Activated T-cell treated with anti-CD3 and anti-CD28 coated beads, Interleukin-2, amount 50 U/mL, for 48 hours (primary cell): ENCODE results near the gene ITGA11.

Experiments
- DNase-seq, 2 experiments: peaks; one replicate each; pipeline ENCODE4 v3.0.0-alpha.2; 2020

The ITGA11 gene

DNA sequence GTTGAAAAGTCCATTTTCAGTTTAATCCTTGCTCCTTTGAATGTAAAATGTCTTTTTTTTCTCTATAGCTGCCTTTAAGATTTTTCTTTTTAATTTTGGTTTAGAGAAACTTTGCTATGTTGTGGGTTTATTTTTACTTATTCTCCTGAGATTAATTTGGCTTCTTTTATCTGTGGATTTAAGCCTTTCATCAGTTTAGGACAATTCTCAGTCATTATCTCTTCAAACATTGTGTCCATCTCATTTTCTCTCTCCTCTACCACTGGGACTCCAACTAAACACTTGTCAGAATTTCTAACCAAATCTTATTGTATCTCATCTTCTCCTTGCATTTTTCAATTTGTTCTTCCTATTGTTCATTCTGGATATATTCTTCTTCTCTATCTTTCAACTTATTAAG, 12.4 kb upstream of the ITGA11 start:
- no peak for DNase-seq

DNA sequence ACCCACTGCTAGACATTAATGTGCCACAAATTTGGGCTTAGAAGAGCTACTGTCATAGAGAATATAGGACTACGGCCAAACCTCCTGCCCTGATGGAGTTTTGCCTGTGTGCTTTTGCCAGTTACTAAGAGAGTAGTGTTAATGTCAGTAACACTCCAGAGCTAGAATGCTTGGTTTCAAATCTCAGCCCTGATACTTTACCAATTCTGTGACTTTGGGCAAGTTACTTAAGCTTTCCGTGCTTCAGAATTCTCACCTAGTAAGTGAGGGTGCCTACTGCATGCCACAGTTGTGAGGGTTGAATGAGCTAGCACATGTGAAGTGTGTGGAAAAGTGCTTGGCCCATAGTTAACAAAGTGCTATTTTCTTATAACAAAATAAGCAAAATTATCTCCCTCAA, 10.9 kb upstream of the ITGA11 start:
- no peak for DNase-seq

DNA sequence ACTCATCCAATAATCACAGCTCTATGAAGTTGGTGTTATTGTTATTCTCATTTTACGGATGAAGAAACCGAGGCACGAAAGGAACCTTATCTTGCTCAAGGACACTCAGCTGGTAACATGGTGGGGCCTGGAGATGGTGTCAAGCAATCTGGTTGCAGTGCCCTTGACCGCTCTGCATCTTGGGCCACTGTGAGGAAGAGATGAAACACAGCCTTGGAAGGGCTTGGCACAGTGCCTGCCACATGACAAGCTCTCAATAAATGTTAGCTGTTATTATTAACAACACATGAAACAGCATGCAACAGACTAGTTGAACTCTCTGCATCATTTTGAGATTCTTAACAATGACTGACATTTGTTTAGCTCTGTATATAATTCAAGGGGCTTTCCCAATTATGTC, 10.1 kb upstream of the ITGA11 start:
- no peak for DNase-seq

DNA sequence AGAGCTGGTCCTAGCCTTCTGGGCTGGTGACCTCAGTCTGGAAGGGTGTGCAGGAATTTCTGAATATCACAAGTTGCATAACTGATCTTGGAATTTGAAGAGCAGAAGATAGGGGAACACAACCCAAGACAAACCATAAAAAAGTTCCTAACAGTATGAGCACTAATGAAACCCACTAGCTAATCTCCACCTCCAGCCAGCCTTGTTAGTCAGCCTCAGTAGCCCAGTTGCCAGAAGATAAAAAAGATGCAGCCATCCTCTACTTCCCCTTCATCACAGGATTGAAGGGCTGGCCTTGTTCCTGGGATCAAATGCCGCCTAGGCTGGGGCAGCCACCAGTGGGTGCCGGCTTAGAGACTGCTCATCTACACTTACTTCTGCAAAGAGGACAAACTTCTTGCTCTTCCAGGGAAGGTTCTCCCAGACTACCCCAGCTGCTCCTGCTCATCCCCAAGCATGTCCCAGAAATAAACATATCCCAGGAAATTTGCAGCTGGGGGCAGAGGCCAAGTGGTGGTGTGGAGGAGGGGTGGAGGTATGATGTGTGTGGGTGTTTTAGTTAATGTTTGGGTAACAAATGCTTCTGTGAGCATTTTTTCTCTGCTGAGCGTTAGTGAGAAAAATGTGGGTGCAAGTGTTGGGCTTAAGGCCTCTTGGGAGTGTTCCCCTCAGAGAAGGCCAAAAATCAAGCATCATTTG, 9.2 kb upstream of the ITGA11 start:
- DNase-seq, result no peak

DNA sequence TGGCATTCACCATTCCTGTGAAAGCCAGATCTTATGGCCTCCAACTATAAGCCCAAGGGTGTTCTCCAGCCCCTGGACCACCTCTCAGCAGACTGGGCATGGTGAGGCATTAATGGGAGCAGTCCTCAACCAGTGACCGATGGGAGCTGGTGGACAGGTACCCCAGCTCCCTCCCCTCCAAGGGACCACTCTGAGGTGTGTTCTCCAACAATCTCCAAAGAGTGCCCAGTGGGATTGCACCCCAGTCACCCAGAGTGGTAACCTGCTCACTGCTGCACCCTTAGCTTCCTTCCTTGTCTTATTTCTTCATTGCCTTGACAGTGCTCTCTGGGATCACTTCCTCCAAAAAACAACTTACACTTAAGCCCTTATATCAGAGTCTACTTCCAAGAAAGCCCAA, 8.2 kb upstream of the ITGA11 start:
- no peak for DNase-seq

DNA sequence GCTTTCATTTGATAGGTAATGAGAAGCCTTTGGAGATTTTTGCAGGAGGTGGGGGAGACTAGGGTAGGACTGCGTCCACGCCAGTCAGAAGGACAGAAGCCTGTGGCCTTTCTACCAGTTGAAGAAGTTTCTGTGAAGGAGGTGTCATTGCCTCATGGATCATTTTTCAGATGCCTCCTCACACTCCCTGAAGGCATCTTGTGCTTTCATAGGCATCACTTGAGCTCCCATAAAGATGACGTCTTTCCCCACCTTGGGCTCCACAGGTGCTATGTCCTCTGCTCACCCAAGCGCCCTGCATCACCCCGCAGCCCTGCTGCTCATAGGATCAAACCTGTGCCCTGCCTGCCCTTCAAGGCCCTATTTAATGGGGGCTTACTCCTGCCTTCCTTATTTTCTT, 7.5 kb upstream of the ITGA11 start:
- DNase-seq, result no peak

DNA sequence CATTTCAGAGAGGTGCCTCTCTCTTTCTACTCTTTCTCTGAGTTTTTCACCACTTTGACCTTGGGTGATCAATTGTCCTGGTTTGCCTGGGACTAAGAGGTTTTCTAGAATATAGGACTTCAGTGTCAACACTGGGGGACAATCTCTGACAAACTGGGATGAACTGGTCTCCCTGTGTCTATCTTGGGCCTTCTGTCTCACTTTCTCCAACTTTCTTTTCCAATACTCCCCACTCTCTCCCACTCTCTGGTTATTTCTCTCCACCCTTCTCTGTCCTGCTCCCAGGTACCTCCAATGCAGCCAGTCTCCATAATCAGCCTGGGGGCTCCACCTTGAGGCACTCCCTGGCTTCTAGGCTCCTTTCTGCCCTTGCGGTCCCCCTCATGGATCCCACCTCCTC, 4.7 kb upstream of the ITGA11 start:
- no peak for DNase-seq

DNA sequence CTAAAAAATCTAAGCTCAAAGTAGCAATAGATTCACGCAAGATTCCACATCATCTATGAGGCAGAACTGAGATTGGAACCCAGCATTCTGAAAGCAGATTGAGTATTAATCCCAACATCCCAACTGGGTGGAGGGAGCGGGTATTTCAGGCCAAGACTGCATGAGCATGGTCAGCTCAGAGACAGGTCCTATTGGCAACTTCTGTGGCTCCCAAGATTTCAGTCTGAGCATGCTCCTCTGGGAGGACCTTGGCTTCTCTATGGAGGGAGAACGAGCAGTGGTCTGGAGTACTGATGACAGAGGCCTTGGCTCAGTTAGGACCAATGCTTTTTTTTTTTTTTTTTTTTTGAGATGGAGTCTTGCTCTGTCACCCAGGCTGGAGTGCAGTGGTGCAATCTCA, 4.0 kb upstream of the ITGA11 start:
- no peak for DNase-seq

DNA sequence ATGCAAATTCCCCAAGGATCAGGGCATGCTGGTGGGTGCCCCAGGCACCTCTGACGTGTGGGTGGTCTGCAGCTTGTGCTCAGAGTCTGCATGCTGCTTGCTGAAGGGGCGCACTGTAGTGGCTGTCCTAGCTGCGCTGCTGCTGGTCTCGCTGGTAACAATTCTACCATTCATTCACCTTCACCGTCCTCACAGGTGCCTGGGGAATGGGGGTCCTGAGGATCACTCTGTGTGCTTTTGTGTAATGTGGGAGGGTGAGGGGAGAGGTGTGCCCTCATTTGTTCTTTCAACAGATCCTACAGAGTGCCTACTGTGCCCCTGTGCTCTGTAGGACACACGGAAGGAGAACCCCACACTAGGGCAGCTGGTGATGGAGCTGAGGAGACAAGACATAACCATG, 2.1 kb upstream of the ITGA11 start:
- DNase-seq, result no peak

DNA sequence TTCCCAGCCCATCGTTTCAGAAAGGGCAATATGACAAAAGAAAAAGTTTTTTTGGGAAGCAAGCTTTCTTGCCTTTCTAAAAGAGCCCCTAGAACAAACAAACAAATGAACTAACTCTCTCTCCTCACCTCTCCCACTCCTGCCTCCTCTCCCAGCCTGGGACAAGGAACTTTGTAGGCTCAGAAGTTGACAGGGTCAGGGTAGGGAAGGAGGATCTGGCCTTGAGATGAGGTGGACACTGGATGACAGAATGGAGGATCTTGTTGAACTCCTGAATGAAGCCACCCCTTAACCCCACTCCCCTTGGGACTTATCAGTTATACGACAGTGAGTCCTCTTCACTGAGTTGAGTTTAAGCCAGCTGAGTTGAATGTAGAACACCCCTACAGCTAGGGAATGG, 1.6 kb upstream of the ITGA11 start:
- no peak for DNase-seq

DNA sequence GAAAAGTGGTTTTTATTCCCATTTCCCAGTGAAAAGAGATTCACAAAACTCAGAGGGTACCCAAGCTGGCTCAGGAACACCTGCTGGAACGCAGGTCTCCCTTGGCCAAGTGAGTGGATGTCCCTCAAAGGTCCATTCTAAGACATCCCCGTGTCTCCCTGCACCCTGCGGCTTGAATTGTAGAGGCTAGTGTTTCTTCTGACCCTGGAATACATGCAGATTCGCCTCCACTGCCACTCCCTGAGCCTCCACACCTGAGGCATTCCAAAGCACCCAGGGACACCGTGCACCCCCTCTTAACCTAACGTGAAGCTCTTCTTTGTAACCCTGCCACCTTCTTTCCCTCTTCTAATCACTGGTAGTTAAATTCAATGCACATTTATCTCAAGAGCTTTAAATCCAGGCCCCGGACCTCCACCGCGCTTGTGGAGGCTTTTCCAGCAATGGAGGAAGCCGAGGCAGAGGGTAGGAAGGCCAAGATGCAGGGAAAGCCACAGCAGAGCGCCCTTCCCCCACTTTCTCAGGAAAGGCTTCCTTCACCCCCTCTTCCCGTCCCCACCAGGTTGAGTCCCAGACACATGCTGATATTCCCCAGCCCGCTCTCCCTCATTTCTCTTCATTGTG, 590 bp upstream of the ITGA11 start:
- peak in 1 of 2 experiments; percentile 2 for DNase-seq

DNA sequence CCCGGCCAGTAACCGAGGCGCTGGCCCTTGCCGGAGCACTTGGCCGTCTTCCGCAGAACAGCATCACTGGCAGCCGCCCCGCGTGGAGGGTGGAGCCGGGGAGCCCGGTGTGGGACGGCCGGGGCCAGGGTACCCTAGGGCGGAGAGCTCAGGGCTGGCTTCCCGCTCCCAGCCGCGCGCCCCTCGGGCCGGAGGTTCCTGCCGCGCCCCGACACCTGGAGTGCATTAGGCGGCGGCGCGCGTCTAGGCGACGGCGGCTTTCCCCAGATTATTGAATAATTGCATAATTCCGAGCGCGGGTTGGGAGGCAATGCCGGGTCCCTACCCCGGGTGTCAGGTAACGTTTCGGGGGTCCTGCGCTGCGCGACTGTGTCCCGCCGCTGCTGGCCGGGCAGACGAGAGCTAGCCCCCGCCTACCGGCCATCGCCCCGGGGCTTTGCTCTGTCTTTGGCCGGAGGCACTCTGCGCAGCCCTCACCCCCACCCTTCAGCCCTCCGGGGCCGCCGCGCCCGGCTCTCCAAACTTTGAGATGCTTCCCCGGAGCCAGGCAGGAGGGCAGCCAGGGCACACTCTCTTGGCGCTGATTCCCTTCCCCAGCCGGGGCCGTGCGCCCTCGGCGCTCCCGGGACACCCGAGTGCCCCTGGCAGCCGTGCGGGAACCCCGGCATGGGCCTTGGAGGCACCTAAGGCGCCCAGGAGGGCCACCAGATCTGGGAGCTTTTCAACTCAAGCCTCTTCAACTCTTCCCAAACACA, 749 bp downstream of the ITGA11 start:
- no peak for DNase-seq

DNA sequence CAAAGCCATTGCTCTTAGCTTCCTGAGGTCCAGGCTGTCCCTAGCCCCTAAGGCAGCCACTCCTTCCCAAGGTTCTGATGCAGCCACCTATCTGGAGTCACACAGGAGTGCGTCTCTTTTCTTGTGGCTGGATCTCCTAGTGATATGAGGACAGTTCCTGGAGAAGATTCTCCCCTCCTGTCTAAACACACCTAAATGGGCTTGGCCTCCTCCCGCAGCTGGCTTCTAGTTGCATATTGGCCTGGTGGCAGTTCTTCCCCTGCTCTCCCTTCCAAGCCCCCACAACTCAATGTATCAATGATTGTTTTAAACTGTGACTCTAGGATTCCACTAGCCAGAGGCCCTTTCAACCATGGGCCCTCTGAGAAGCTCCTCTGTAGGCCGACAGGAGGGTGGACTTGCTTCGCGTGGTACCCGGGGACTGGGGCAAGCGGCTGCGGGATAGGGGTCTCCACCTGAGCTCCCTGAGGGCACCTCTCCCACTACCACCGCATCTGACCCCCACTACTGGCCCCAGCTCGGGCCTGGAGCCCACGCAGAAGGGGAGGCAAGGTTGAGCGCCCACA, 1.4 kb downstream of the ITGA11 start:
- DNase-seq, result no peak

DNA sequence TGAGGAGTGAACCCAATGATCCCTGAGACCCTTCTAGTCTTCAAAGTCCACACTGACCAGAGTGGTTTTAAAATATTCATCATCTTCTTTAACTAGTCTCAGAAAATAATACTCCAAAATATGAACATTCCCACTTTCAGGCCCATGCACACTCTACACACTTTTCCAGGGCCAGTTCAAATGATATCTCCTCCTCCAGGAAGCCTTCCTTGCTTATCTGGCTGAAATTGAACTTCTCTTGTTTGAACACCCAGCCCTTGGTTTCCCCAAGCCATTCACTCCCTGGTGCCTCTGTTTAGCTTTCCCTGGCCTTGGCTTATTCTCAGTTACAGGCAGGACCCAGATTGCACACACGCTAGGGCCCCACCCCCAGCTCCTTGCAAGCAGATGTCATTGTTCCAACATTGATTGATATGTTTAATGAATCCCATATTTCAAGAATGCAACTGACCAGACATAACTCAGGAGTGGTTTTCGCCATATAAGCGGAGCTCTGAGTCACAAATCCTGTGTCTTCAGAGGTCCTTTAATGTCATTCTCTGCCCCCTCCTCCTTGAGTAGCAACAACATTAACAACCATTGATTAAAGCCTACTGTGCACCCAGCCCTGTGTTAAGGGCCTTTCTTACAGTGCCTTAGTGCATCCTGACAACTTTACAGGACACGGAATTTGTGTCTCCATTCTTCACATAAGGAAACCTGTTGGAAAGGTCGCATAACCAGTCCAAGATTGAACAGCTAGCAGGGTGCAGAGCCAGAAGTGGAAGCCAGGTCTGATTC, 2.1 kb downstream of the ITGA11 start:
- DNase-seq, result no peak

DNA sequence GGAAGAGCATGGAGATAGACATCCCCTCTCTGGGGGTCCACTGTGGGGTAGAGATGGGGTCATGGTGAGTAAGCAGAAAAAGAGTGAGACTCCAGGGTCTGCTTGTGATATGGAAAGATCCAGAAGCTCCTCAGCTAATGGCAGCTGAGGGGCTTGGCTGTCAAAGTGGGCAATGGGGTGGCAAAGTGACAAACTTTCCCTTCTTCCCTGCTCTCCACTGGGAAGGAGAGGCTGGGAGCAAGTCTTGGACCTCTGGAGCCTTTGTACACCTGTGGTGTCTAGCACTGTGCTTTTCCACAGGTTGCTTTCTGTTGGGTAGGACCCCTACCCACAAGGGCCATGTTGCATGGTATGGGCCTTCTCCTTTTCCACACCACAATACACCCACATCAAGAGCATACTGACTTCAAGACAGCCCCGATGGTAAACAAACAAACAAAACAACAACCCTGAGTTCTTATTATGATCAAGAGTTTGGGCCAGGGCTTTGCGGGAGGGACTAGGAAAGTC, 3.5 kb downstream of the ITGA11 start:
- no peak for DNase-seq

DNA sequence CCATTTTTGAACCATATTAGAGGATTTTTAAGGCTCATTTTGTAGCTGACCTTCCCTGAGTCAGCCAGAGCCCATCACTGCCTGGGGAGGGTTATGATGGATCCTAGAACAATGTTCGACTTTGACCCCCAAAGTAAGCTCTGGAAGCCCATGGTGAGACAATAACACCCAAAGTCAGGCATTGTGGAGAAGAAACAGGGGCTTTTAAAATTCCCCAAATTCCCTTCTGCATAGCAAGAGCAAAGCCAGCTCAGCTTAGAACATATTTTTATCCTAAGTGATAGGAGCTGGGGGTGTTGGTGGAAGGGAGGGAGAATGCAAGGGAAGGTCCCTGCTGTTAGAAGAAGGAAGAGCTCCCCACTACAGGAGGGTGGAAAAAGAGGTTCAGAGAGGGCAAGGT, 4.0 kb downstream of the ITGA11 start:
- no peak for DNase-seq

DNA sequence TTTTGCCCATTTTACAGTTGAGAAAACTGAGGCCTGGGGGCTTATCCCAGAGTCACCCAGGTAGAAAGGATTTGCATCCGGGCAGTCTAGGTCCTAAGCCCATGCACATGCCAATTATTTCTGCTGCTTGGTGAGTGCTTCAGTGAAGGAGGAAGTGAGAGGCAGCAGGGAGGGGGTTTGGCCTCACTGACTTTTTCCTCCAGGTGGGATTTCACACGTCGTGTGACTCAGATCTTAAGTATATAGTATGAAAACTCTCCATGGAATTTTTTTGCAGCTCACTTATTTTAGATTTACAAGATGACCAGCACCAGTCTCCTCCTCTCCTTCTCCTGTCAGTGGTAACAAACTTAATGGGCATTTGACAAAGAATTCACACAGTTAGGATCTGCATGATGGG, 4.6 kb downstream of the ITGA11 start:
- DNase-seq, result no peak

DNA sequence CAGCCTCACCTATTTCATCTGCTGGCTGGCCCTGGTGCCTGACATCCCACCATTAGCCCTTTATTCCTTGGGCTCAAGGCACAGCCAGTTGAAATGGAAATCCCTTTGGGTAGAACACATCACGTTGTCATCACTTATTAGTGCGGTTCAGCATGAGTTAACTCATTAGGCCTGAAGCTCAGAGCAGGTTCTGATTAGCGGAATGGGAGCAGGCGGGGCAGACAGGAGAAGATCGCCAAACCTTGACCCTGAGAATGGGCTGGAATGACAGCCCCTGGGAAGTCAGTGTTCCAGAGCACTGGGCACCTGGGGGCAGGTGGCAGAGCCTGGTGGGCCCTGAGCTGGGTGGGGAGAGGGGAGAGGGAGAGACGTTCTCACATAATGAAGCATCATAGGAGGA, 5.8 kb downstream of the ITGA11 start:
- DNase-seq, result no peak

DNA sequence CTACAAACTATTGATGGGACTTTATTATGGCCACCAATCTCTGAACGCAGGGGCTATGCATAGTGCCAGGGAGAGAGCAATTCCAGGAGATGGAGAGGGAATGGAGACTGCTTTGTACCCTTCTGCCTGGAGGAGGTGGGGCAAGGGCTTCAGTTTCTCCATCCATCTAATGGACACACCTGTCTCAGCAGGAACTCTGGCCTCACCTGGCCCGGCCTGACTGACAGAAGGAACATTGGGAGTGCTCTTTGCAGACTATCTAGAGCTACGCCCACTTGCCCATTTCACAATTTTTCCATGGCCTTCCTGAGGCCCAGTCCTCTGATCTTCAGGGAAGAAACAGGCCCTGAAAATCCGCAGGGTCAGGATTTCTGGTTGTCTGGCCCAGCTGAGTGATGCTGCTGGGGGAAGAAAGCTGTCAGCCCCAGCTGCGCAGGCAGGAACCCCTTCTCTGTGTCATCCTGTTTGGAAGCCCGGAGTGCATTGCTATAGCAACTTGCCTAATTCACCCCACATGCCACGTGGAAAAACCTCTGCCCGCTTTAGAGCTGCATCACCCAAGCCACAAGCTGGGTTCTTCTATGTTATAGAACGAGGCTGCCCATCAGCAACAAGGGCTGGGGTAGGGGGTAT, 6.4 kb downstream of the ITGA11 start:
- DNase-seq, result no peak

DNA sequence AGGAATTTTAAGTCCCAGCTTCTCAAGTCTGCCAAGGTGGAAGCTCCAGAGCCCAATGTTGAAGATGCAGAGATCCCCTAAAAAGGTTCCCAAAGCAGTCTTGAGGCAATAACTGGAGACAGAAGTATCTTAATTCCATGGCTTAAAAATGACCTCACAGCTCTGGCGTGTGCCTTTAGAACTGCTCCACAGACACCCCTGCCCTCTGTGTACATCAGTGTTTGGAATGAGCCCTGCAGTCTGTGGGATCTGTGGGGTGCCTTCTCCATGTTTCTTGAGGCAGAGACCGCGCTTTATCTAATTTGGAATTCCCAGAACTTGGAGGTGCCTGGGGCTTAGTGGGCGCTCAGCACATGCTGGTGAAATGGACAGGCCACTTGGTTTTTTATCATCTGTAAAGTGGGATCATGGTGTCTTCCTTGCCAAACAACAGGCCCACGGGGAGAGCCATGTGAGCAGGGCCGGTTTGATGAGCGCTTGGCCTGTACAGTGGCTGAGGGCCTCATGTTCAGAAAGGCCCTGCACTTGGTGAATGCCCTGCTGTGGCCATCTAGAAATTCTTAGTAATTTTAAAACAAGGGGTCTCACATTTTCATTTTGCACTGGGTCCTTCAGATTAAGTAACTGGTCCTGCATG, 7.1 kb downstream of the ITGA11 start:
- no peak for DNase-seq

DNA sequence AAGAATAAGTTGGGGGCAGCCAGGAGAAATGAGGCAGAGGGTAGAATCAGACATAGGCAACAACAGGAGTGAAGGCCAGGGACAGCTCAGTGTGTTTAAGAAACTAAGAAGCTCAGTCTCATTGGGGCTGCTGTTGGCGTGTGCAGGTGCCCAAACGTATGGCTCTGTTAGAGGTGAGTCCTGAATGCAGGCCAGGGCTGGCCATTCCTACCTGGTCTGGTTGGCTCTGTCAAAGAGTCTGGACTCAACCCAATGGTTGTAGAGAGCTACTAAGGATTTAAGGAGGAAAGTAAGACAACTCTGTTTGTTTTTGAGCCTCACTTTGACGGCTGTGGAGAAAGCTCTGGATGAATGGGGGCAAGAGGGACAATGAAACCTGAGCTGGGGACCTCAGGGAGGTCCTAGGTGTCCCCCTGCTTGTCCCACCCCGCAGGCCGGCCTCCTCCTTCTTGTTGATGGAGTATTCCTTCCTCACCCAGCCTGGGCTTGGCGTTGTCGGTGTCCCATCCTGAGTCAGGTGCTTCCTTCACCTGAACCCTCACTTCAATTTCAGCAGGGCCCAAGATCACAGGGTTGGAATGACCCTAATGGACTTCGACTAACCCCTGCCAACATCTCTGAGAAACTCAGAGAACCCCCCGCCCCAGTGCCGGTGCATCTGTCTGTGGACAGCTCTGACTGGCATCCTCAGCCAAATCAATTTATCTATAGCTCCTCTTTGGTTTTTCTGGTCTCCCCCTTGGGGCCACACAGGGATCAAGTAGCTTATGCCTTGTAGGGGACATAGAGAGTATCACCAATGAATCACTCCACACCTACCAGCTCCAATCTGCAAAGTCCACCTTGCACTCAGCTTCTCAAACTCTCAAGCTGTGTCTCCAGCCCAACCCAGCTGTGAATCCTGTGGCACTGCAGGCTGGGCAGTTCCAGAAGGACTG, 8.3 kb downstream of the ITGA11 start:
- no peak for DNase-seq
